Panc1 (cell line): ENCODE data around the gene NCAPD2. TPM values are rescaled to one million over a fixed set of nuclear protein-coding genes. Genes with fewer than 3 reads are reported as not detected.

Experiments used
- ATAC-seq: fragments of 200-7000 bp; cut with Tn5 transposase; 2 replicates; pipeline ENCODE4 v1.9.1; 2020; ENCODE audit warnings: mild to moderate bottlenecking, moderate library complexity
- BruUV-seq: library from RNA; stranded (reverse); fragments of 400-500 nt; replicated peaks from 2 replicates; lab custom pipeline; 2021; lab: Mats Ljungman, UMichigan
- CTCF ChIA-PET: fragments of 300-600 bp; sonication (Branson Sonifier 250); formaldehyde crosslinking; loops from one replicate; lab custom pipeline; 2022; ENCODE audit warnings: antibody characterized with exemption; lab: Charles Lee
- POLR2A ChIA-PET: fragments of 300-600 bp; sonication (Branson Sonifier 250); formaldehyde crosslinking; loops from one replicate; lab custom pipeline; 2022; ENCODE audit warnings: antibody characterized with exemption; lab: Charles Lee
- DNase-seq: peaks from one replicate; pipeline ENCODE4 v3.0.0-alpha.2; 2010; ENCODE audit warnings: low read depth, low spot score
- H3K27ac ChIP-seq: 2 replicates; pipeline ENCODE4 v1.5.1; 2011; ENCODE audit warnings: mild to moderate bottlenecking, low read length, inconsistent platforms
- H3K27me3 ChIP-seq: fragments of 200-500 bp; sonication (Bioruptor generic); 2 replicates; pipeline ENCODE4 v1.6.0; 2014; ENCODE audit warnings: low read length, inconsistent platforms; ENCODE audit not compliant: control insufficient read depth, insufficient read depth
- H3K36me3 ChIP-seq: fragments of 200-500 bp; sonication (Bioruptor generic); 2 replicates; pipeline ENCODE4 v1.5.1; 2014; ENCODE audit warnings: inconsistent platforms, mild to moderate bottlenecking, low read length, moderate library complexity; ENCODE audit not compliant: control insufficient read depth, insufficient read depth
- H3K4me1 ChIP-seq: 2 replicates; pipeline ENCODE4 v1.5.1; 2011; ENCODE audit warnings: inconsistent platforms, mild to moderate bottlenecking, low read length, moderate library complexity; ENCODE audit not compliant: control insufficient read depth, insufficient read depth
- H3K4me3 ChIP-seq, 2 experiments: 2 replicates each; pipeline ENCODE4 v1.5.1; 2011 to 2012; ENCODE audit warnings: low read depth in 2 of 2, low read length in 2 of 2, mild to moderate bottlenecking in 2 of 2, inconsistent platforms in 1 of 2, moderate library complexity in 1 of 2
- H3K9me3 ChIP-seq: fragments of 200-500 bp; sonication (Bioruptor generic); 2 replicates; pipeline ENCODE4 v1.5.1; 2014; ENCODE audit warnings: low read depth, mild to moderate bottlenecking, inconsistent platforms, low read length, moderate library complexity; ENCODE audit not compliant: control insufficient read depth, insufficient read depth
- CTCF ChIP-seq: fragments of 450-650 bp; IDR thresholded peaks from 2 replicates; pipeline ENCODE4 v1.5.1; 2017; ENCODE audit warnings: mild to moderate bottlenecking
- POLR2AphosphoS5 ChIP-seq: IDR thresholded peaks from 2 replicates; pipeline ENCODE4 v1.6.1; 2012; ENCODE audit warnings: mild to moderate bottlenecking, low read depth, low read length, moderate library complexity
- REST ChIP-seq, 2 experiments: IDR thresholded peaks; 2 replicates each; pipeline ENCODE4 v1.6.1; 2011 to 2012; ENCODE audit warnings: low read depth in 2 of 2, control low read depth in 1 of 2, low read length in 1 of 2, mild to moderate bottlenecking in 1 of 2, moderate library complexity in 1 of 2; ENCODE audit not compliant: insufficient read depth in 1 of 2
- SIN3A ChIP-seq: IDR thresholded peaks from 2 replicates; pipeline ENCODE4 v1.6.1; 2012; ENCODE audit warnings: low read depth, mild to moderate bottlenecking, low read length, moderate library complexity, borderline replicate concordance; ENCODE audit not compliant: insufficient read depth
- TCF7L2 ChIP-seq: IDR thresholded peaks from 2 replicates; pipeline ENCODE4 v1.6.1; 2011; ENCODE audit warnings: mild to moderate bottlenecking, low read depth, low read length, inconsistent platforms
- in situ Hi-C: cut with HindIII; loops from 2 replicates; pipeline ENCODE4 v1.10.0; 2016; ENCODE audit warnings: low sequenced_read_pairs, low pct_unique_long_range_greater_than_20kb
- intact Hi-C: fragments of 100-400 bp; cut with micrococcal nuclease; formaldehyde crosslinking; loops from one replicate; pipeline ENCODE4 v1.10.0; 2022; ENCODE audit not compliant: unreplicated experiment
- total RNA-seq: library from RNA; stranded (reverse); gene quantifications from one replicate; pipeline ENCODE4 v1.2.1, GENCODE V29; 2021; ENCODE audit not compliant: unreplicated experiment

NCAPD2 gene
- total RNA-seq, 1 experiment from 2014 or later = 80.3 TPM

GRCh38 chr12:6538420-6539313, 44.8 kb downstream of the NCAPD2 start:
- Histone ChIP-seq H3K4me1 (peaks cover 41% of the 10 kb centered on the region), H3K4me3 (peak overlapping the region in 1 of 2 experiments; percentile 18; a peak in 1 of 4 replicates), H3K27me3 (no peaks in the 10 kb centered on the region), H3K36me3 (peaks cover 7% of the 10 kb centered on the region), H3K27ac (peak overlapping the region; percentile 61), H3K9me3 (no peaks in the 10 kb centered on the region)
- ChIA-PET POLR2A (interaction anchor here (0.6 kb wide), 1 partner anchor 273 kb away, joined by 3 read pairs; no protein-coding TSS in a partner anchor), CTCF (interaction anchor here (0.6 kb wide), 1 partner anchor 19 kb away, joined by 3 read pairs; no protein-coding TSS in a partner anchor)
- in situ Hi-C loops = no loop called here
- BruUV-seq = no TSS peak
- TF ChIP-seq CTCF = no peak
- no peak for TF ChIP-seq REST (IDR thresholded peaks at IDR 0.05; ENCODE audit: insufficient read depth in 1 of 2, low read depth in 2 of 2, low read length in 1 of 2)
- TF ChIP-seq TCF7L2 = no peak
- peak; percentile 80; the same call in 1 of the 2 replicates for TF ChIP-seq SIN3A
- TF ChIP-seq POLR2AphosphoS5 = peak; percentile 76
- intact Hi-C loops = no loop called here
- ATAC-seq = peak; percentile 14
- no peak for DNase-seq

- POLR2A ChIA-PET = interaction anchor here (0.7 kb wide), 1 partner anchor 12 kb away, joined by 3 read pairs; no protein-coding TSS in a partner anchor
- in situ Hi-C loops = no loop called here
- H3K27me3 ChIP-seq = no peaks in the 10 kb centered on the region
- H3K36me3 ChIP-seq = peaks cover 7% of the 10 kb centered on the region
- H3K4me3 ChIP-seq = no peak overlapping the region
- TF ChIP-seq REST (IDR thresholded peaks at IDR 0.05; ENCODE audit: insufficient read depth in 1 of 2, low read depth in 2 of 2, low read length in 1 of 2) (no peak), SIN3A (no peak), POLR2AphosphoS5 (no peak), CTCF (no peak), TCF7L2 (no peak)
- peaks cover 41% of the 10 kb centered on the region for H3K4me1 ChIP-seq
- DNase-seq (no peak), ATAC-seq (peak; percentile 17)
- no TSS peak for BruUV-seq
- intact Hi-C loops = no loop called here
- H3K9me3 ChIP-seq = no peaks in the 10 kb centered on the region
- no peak overlapping the region; the same call in 1 of the 2 replicates for H3K27ac ChIP-seq
- CTCF ChIA-PET = interaction anchor here (0.7 kb wide), 1 partner anchor 65 kb away, joined by 4 read pairs; no protein-coding TSS in a partner anchor
Observed at GRCh38 chr12:6539314-6539682, 45.4 kb downstream of the NCAPD2 start.
